IMR-90 (cell line): ENCODE measurements around the gene RBBP8NL. TPM values are rescaled to one million over a fixed set of nuclear protein-coding genes. Genes with fewer than 3 reads are reported as not detected.

ENCODE experiments used
- ATAC-seq: fragments of 200-7000 bp; cut with Tn5 transposase; 2 replicates; pipeline ENCODE4 v1.9.1; 2020; ENCODE audit warnings: low read depth, mild to moderate bottlenecking, moderate library complexity
- BruUV-seq: library from RNA; stranded (reverse); fragments of 400-500 nt; replicated peaks from 2 replicates; lab custom pipeline; 2021; lab: Mats Ljungman, UMichigan
- CTCF ChIA-PET: fragments of 300-600 bp; formaldehyde crosslinking; extraction: SDS; loops from one replicate; lab custom pipeline; 2021; ENCODE audit warnings: antibody characterized with exemption; lab: Yijun Ruan, JAX
- POLR2A ChIA-PET: fragments of 300-600 bp; sonication (Branson Sonifier 250); formaldehyde crosslinking; loops from one replicate; lab custom pipeline; 2022; ENCODE audit warnings: antibody characterized with exemption; ENCODE audit not compliant: unreplicated experiment; lab: Charles Lee
- DNase-seq: peaks from one replicate; pipeline ENCODE4 v3.0.0; 2013
- H2AFZ ChIP-seq: replicated peaks from 2 replicates; pipeline ENCODE3; 2013; ENCODE audit warnings: low read length, mild to moderate bottlenecking; ENCODE audit not compliant: poor library complexity
- H2AK5ac ChIP-seq: 2 replicates; pipeline ENCODE4 v1.6.1; 2013; ENCODE audit warnings: low read depth, low read length, inconsistent platforms
- H2AK9ac ChIP-seq: replicated peaks from 2 replicates; pipeline ENCODE3; 2013; ENCODE audit warnings: mild to moderate bottlenecking, low read depth, low read length, moderate library complexity; ENCODE audit not compliant: poor library complexity
- H2BK120ac ChIP-seq: 2 replicates; pipeline ENCODE4 v1.6.1; 2013; ENCODE audit warnings: low read depth, low read length, inconsistent platforms
- H2BK15ac ChIP-seq: 3 replicates; pipeline ENCODE4 v1.6.1; 2013; ENCODE audit warnings: low read depth, low read length, inconsistent platforms
- H2BK20ac ChIP-seq: 2 replicates; pipeline ENCODE4 v1.6.1; 2013; ENCODE audit warnings: low read depth, mild to moderate bottlenecking, inconsistent platforms, low read length, moderate library complexity
- H2BK5ac ChIP-seq: 2 replicates; pipeline ENCODE4 v1.6.1; 2013; ENCODE audit warnings: mild to moderate bottlenecking, low read depth, low read length, inconsistent platforms; ENCODE audit not compliant: poor library complexity, severe bottlenecking
- H3K14ac ChIP-seq: replicated peaks from 2 replicates; pipeline ENCODE4 v1.6.1; 2013; ENCODE audit warnings: low read depth, low read length, inconsistent platforms
- H3K18ac ChIP-seq: 2 replicates; pipeline ENCODE4 v1.6.1; 2013; ENCODE audit warnings: low read depth, low read length, control low read depth
- H3K23ac ChIP-seq: 2 replicates; pipeline ENCODE4 v1.6.1; 2013; ENCODE audit warnings: low read depth, low read length, inconsistent platforms
- H3K27ac ChIP-seq: 2 replicates; pipeline ENCODE4 v1.5.1; 2013; ENCODE audit warnings: mild to moderate bottlenecking, control low read depth, low read length; ENCODE audit not compliant: insufficient read depth
- H3K27me3 ChIP-seq: 2 replicates; pipeline ENCODE4 v1.6.1; 2013; ENCODE audit warnings: low read length; ENCODE audit not compliant: control insufficient read depth, insufficient read depth
- H3K36me3 ChIP-seq: 2 replicates; pipeline ENCODE4 v1.6.1; 2013; ENCODE audit warnings: low read length, mixed read lengths; ENCODE audit not compliant: control insufficient read depth, insufficient read depth
- H3K4ac ChIP-seq: 2 replicates; pipeline ENCODE4 v1.6.1; 2013; ENCODE audit warnings: low read depth, low read length, inconsistent platforms
- H3K4me1 ChIP-seq: 2 replicates; pipeline ENCODE4 v1.6.1; 2013; ENCODE audit warnings: low read length, mixed read lengths; ENCODE audit not compliant: control insufficient read depth, insufficient read depth
- H3K4me2 ChIP-seq: 2 replicates; pipeline ENCODE4 v1.6.1; 2013; ENCODE audit warnings: low read depth, mild to moderate bottlenecking, control low read depth, low read length, moderate library complexity
- H3K4me3 ChIP-seq: 2 replicates; pipeline ENCODE4 v1.5.1; 2013; ENCODE audit warnings: low read depth, mild to moderate bottlenecking, control low read depth, low read length, moderate library complexity; ENCODE audit not compliant: insufficient read depth
- H3K56ac ChIP-seq: 2 replicates; pipeline ENCODE4 v1.6.1; 2013; ENCODE audit warnings: low read length, inconsistent platforms; ENCODE audit not compliant: insufficient read depth; ENCODE audit errors: extremely low read depth
- H3K79me1 ChIP-seq, 2 experiments: 2 replicates each; pipeline ENCODE4 v1.6.1; 2013; ENCODE audit warnings: low read length in 2 of 2, inconsistent platforms in 1 of 2, low read depth in 1 of 2
- H3K9ac ChIP-seq: 2 replicates; pipeline ENCODE4 v1.6.1; 2013; ENCODE audit warnings: low read depth, low read length, control low read depth
- H3K9me1 ChIP-seq: 2 replicates; pipeline ENCODE4 v1.6.1; 2013; ENCODE audit warnings: low read length, inconsistent platforms; ENCODE audit not compliant: insufficient read depth
- H3K9me3 ChIP-seq: 2 replicates; pipeline ENCODE4 v1.6.1; 2013; ENCODE audit warnings: low read length; ENCODE audit not compliant: control insufficient read depth, insufficient read depth
- H4K20me1 ChIP-seq: 2 replicates; pipeline ENCODE4 v1.6.1; 2013; ENCODE audit warnings: low read length, inconsistent platforms; ENCODE audit not compliant: insufficient read depth
- H4K5ac ChIP-seq: 2 replicates; pipeline ENCODE4 v1.6.1; 2013; ENCODE audit warnings: mild to moderate bottlenecking, low read depth, low read length, control low read depth
- H4K8ac ChIP-seq, 2 experiments: 2 replicates each; pipeline ENCODE4 v1.6.1; 2013; ENCODE audit warnings: low read depth in 2 of 2, low read length in 2 of 2, control low read depth in 1 of 2, inconsistent platforms in 1 of 2
- H4K91ac ChIP-seq: 2 replicates; pipeline ENCODE4 v1.6.1; 2013; ENCODE audit warnings: low read depth, low read length, inconsistent platforms; ENCODE audit not compliant: insufficient read depth
- CTCF ChIP-seq: conservative IDR thresholded peaks from 2 replicates; pipeline ENCODE4 v1.5.1; 2012; ENCODE audit warnings: mild to moderate bottlenecking, low read depth, low read length, improper control_type of control experiment
- MAFK ChIP-seq: IDR thresholded peaks from 2 replicates; pipeline ENCODE4 v1.6.1; 2012; ENCODE audit warnings: low read depth, low read length, improper control_type of control experiment
- WGBS, 2 experiments: methylation state at CpG; one replicate each; pipeline versions ENCODE4 v1.1.5 to v1.1.7; 2013; ENCODE audit warnings: missing lambda C conversion rate in 2 of 2; ENCODE audit not compliant: insufficient read length in 1 of 2; ENCODE audit errors: extremely low coverage in 2 of 2; 5-methylcytosine and 5-hydroxymethylcytosine counted together
- dilution Hi-C: fragments of 300-500 bp; cut with HindIII; formaldehyde crosslinking; loops from one replicate; pipeline ENCODE4 v1.14.3; 2018; ENCODE audit warnings: low sequenced_read_pairs; ENCODE audit not compliant: unreplicated experiment
- in situ Hi-C: fragments of 300-500 bp; cut with MboI; formaldehyde crosslinking; loops from 3 replicates; pipeline ENCODE4 v1.14.3; 2019; ENCODE audit warnings: low sequenced_read_pairs, inconsistent platforms, mixed read lengths
- intact Hi-C: fragments of 100-400 bp; cut with micrococcal nuclease; formaldehyde crosslinking; loops from 2 replicates; pipeline ENCODE4 v1.10.0; 2022
- polyA plus RNA-seq, 3 experiments: library from polyadenylated mRNA; depleted of rRNA; stranded (reverse); fragments of >200 nt; gene quantifications; 2 replicates each; pipeline ENCODE4 v1.2.3, GENCODE V29; 2012; ENCODE audit warnings: low replicate concordance in 1 of 3
- total RNA-seq: library from RNA; depleted of rRNA; stranded (reverse); fragments of >200 nt; gene quantifications from 2 replicates; pipeline ENCODE4 v1.2.3, GENCODE V29; 2012

RBBP8NL gene
- total and polyA plus RNA-seq, 2 of the 4 experiments (the other 2 are of a cell fraction), result not detected

- Histone ChIP-seq H3K4me3 (no peak overlapping the region), H4K8ac (no peak overlapping the region), H2AFZ (no peak overlapping the region), H3K9me1 (no peaks in the 10 kb centered on the region), H3K9ac (no peak overlapping the region), H3K79me1 (no peaks in the 10 kb centered on the region), H3K27me3 (peaks cover 11% of the 10 kb centered on the region; the same call in 1 of the 2 replicates), H2AK5ac (no peak overlapping the region), H2BK15ac (no peak overlapping the region), H3K4ac (no peak overlapping the region), H3K9me3 (no peaks in the 10 kb centered on the region), H3K4me1 (no peaks in the 10 kb centered on the region), H3K36me3 (no peaks in the 10 kb centered on the region), H4K20me1 (no peaks in the 10 kb centered on the region), H2BK120ac (no peak overlapping the region), H3K18ac (no peak overlapping the region), H4K5ac (no peak overlapping the region), H3K27ac (no peak overlapping the region), H4K91ac (no peak overlapping the region), H2AK9ac (no peak overlapping the region), H3K56ac (no peak overlapping the region), H2BK20ac (no peak overlapping the region), H3K14ac (no peak overlapping the region), H3K23ac (no peak overlapping the region), H3K4me2 (no peak overlapping the region), H2BK5ac (no peak overlapping the region)
- dilution Hi-C loops (no loop called here), intact Hi-C loops (no loop called here), in situ Hi-C loops (no loop called here)
- ChIA-PET POLR2A (no interaction called here), CTCF (no interaction called here)
- WGBS, 2 experiments, result 78% methylated on average over 12 of the region's 22 CpGs; no CpG with 5 or more reads in 1 of the 2 experiments
- ATAC-seq (no peak), DNase-seq (no peak)
- BruUV-seq, result no TSS peak
- no peak for TF ChIP-seq MAFK
- 0 out of 2 replicates have a peak, but pooled peaks have one; percentile 11 for TF ChIP-seq CTCF
These were observed 13.3 kb downstream of the RBBP8NL start for GRCh38 chr20:62413896-62414481.
